DMS53 (cell line): ENCODE results near the gene TGFBR1.

Experiments
- DNase-seq: peaks from one replicate; lab custom pipeline; 2025; lab: John Stamatoyannopoulos, UW

The TGFBR1 gene

DNA sequence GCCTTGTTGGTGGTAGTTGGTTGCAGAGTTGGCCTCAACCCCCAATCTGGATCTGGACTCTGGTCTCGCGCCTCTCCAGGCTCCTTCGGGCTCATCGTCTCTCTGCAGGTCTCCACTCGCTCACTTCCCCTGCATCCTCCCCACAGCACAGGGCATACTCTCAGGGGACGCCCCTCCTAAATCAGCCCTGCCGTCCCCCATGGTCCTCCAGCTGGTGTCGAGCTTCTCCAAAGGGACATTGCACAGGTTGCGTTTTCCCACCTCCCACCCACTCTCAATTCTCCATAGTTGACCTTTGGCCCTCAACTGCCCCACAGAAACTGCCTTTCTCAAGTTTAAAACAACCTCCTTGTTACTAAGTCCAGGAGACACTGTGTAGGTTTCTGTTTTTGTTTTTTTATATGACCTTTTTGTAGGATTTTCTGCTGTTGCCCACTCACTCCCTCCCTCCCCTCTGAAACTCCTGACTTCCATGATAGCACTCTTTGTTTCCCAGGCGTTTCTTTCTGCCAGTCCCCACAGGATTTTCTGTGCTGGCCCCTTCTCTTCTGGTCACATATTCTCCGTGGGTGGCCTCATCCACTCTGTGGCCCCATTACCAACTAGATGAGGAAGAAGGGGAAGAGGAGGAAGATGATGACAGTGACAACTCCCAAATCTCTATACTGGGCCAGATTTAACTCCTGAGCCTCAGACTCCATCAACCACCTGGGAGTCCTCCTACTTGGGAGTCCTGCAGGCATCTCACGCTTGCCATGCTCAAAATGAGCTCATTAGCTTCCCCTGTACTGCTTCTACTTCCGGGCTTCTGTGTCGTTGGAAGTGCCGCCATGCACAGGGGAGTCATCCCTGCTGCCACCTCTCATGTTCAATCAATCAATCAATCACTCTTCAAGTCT, 66.6 kb downstream of the TGFBR1 start:
- DNase-seq, result no peak

DNA sequence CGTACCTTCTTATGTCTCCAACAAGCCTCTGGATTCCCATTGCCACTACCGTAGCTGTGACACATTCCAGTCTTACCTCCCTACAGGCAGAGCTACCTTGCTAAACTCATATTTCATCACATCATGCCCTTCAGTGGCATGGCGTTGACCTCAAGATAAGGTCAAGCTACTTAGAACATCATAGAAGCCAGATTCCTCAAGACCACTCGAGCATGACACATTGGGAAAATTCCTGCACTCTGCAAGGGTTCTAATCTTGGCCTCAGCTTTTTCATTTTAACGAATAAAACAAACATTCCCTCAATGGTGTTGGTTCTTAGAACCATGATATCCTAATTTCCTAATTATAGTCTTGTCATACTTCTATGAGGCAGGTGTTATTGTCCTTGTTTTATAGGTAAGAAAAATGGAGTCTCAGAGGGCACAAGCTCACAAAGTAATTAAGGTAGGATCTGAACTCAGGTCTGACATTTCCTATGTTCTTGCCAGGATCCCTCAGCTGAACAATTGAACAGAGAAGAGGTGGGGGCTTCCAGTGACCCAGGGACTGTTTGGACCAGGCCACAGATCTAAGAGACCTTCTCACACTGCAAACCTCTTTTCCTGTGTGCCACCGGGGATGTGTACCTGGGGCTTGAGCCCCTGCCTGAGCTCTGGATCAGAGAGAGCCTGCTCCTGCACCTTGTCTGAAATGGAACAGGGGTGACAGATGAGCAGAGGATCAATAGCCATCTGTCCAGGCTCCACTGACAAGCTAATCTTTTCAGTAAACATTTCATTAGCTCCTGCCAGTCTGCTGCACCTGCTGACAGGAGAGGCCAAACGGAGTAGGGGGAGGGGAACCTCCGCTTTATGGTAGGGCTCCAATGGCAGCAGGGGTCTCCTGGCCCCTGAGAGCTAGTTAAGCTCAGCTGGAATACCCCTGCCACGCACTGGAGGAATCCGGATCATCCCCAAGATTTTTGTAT, 67.5 kb downstream of the TGFBR1 start:
- DNase-seq, result peak; percentile 87

DNA sequence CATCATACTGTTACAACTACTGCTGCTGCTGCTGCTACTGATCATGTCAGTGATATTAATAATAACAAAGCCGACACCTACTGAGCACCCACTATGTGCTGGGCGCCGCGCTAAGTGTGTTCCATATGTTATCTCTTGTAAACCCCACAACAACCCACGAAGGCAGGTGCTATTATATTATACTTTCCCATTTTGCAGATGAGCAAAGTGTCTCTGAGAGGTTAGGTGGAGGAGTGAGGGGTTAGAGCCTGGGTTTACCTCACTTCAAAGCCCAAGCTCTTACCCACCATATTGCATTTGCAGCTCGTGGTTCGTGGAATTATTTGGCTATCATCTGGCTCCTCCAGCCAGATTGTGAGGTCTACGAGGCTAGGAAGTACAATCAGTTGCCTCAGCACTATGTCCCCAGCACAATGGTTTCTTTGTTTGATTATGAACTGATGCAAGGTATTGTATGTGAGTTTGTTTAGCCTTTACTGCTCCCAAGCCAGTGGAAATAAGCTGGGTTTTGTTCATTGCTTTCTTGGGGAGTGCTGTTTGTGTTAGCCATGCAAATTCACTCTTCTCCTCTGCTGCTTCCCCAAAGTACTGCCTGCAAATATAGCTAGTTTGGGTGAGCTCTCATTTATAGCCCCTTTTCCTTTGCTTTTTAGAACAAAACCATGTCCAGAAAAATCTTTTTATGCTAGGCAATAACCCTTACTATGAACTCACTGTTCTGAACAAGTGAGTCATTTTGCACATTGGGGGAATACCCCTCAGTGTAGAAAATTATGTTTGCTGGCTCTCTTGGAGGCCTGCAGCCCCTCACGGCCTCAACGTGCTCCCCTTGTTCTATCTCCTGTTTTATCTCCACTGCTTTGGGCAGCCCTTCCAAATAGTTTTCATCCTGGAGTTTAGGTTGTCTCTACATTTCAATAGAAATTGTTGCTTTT, 68.9 kb downstream of the TGFBR1 start:
- DNase-seq, result peak; percentile 53

DNA sequence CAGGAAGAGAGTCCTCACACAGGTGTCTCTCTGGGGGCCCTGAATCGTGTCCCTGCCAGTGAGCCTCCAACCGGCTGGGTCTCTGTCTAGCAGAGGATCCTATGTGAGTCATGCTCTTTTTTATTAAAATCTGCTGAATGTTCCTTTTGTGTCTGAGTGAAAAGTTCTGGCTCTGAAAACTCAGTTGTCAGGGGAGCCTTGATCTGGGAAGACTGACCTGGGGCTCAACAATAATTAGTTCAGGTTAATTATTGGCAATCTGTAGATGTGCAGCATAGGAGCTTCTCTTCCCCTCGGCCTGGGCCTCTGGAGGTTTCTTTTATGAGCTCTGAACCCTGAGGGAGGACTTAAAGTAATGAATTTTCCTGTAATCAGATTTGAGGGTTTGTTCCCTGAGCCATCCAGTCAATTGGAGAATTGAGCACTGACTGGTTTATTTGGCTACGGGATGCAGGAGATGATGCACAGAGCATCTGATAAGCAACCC, 71.7 kb downstream of the TGFBR1 start:
- DNase-seq, result peak; percentile 48

DNA sequence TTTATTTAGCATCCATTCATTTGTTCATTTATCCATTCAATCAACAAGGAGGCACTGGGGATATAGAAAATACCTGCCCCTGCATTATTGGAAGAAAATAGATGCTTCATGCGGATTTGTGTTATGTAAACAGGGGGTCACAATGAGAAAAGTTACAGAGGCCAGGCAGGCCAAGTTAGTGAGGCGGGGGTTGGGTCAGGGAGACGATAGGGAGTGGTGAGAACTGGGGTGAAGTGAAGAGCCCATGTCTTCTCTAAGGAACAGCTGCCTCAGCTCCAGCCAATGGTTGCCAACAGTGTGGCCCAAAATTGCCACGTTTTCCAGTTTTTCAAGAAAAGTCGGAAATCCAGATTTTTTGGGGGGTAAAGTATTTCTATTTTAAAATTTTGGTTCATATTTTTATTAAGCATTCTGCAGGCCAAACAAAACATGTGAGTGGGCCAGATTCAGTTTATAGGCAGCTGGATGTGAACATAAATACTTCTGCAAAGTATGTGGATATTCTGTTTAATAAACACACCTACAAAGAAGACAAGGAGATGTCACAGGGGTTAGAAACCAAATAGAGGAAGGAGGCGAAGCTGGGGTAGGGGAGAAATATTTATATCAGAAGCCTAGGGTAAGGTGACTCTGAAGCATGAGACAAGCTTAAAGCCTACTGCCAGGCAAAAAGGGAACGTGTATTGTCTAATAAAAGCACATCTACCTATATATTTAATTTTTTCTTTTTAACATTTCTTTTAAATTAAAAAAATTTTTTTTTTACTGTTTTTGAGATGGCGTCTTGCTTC, 72.9 kb downstream of the TGFBR1 start:
- DNase-seq, result no peak

DNA sequence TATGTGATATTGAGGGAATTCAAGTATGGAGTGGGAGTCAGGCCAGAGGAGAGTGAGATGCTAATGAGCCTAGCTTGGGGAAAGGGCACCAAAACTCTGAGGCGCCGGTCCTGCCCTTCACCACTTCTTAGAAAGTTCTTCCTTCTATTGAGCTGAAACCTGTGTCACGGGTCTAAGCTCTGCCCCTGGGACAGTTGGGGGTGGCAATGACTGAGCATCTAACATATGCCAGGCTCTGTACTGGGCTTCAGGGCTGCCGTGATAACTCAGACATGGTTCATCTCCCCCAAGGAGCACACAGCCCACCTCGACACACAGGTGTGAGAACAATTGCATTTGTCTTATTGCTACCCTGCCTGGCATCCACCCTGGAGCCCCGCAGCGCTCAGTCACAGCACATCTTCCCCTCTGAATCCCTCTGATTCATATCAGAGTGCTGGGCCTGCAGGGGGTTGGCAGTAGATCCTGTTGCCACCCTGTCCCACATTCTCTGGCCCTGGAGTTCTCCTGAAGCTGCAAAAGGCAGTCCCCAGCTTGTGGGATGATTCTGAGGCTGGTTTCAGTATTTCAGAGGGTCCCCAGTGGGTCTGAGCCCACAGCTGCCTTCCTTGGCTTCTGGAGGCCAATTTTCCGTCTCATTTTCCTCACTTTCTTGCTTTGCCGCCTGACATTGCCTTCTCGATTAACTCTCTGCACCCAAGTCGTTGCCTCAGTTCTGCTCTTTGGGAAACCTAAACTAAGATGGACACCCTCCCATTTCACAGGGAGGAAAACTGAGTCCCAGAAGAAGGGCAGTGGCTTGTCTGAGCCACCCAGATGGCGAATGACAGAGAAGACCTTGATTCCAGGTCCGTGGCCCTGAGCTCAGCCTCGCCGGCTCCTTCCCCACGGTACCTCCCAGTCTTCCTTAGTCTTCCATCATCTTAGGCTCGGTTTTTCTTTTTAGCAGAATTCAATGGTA, 74.3 kb downstream of the TGFBR1 start:
- no peak for DNase-seq

DNA sequence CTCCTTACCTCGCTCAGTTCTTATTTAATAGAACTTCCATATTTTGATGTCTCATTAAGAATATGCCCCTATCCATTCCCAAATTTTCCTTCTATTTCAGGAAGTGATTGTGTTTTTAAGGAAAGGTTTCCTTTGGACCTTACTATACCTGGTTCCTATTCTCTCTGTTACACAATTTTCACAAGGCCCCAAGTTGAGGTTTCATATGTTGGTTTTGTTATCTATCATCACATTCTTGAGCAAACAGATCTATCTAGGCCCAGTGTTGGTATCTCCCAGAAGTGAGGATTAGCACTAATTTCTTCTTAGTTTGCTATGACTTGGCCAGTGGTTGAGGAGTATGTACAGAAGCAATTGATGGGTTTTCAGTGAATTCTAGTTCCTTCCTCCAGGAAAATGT, 75.3 kb downstream of the TGFBR1 start:
- DNase-seq, result no peak

DNA sequence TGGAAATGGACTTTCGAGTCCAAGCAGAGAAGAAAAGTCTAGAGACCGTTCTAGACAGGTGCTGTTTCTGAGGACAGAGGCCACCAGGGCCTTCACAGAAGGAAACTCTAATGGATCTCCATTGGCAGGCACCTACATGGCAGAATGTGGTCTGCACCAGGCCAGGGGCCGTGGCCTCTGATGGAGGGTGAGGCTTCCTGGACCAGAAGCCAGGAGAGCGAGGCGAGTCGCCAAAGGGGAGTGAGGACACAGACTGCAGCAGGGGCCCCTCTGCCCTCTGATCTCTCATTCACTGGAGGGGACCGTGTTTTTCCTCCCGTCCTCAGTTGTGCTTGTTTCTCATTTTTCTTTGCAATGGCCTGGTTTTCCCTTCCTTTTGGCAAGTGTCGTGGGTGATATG, 75.7 kb downstream of the TGFBR1 start:
- no peak for DNase-seq

DNA sequence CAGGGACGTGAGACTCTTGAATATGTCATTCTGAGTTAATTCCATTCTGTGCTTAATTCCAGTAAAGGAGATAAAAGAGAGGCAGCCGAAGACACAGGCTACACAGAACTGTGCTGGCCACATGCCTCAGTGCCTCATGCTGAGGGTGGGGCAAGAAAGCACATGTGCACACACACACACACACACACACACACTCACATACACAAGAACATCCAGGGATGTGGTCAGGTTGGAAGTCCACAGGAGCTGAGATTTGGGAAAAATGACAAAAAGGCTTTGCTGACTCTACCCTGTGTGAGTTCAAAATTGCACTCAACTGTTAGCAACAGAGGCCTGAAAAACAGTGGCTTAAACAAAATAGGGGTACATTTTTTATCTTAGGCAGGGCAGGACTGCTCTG, 76.3 kb downstream of the TGFBR1 start:
- no peak for DNase-seq

DNA sequence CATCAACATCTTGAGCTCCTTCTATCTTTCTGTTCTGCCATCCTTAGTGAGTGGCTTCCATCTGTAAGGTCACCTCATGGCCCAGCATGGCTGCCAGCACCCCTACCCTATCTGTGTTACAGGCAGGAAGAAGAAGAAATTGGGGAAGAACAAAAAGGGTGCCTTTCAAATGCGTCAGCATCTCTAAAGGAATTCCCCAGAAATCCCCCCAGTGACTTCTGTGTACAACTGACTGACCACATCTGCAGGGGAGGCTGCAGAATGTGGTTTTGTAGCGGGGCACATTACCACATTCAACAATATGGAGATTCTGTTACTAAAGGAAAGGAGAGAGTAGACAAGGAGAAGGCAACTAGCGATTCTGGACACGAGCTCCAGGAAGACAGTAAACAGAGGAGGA, 76.7 kb downstream of the TGFBR1 start:
- no peak for DNase-seq

DNA sequence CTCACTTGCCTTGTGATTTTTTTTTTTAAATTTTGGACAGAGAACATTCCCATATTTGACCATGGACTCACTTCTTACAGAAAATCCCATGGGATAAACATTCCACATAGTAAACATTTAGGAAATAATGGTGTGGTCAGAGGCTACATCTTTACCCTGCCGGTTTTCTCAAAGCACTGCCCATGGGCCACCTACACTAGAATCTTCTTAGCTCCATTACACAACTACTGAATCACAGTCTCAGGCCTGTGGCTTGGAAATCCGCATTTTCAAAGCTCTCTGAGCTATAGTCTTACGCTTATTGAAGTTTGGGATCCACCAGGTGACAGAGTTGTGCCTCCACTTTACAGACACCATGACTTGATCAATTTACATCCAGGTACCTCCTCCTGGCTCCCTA, 77.4 kb downstream of the TGFBR1 start:
- no peak for DNase-seq

DNA sequence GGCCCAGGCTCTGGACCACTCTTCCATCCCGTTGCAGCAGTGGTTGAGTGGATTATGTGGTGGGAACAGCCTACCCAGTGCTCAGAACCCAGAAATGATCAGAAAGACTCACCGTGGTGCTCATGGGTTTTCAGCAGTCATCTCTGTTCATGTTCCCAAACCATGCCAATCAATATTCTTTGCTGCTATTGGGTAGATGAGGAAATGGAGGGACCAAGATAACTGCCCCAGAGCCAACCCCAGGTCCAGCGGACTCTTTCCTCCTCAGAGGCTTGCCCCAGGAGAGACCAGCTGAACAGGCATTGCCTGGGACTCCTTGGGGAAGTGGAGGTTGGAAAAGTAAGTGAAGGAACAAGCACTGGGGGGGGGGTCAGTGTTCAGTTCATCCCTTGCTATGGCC, 78.7 kb downstream of the TGFBR1 start:
- DNase-seq, result no peak

DNA sequence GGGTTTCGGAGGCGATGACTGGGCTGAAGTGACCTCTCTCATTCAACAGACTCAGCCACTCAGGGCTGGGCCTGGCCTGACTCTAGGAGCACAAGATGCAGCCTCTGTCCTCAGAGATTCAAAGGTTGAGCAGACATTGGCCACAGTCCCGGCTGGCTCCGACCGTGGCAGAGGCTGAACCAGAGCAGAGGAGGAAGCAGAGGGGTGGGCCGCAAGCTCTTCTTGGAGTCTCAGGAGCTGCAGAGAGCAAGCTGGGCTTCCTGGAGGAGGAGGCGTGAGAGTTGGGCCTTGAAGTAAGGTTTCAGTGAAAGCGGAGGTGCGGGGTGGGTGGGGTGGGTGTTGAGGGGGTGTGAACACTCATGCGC, 79.2 kb downstream of the TGFBR1 start:
- no peak for DNase-seq

DNA sequence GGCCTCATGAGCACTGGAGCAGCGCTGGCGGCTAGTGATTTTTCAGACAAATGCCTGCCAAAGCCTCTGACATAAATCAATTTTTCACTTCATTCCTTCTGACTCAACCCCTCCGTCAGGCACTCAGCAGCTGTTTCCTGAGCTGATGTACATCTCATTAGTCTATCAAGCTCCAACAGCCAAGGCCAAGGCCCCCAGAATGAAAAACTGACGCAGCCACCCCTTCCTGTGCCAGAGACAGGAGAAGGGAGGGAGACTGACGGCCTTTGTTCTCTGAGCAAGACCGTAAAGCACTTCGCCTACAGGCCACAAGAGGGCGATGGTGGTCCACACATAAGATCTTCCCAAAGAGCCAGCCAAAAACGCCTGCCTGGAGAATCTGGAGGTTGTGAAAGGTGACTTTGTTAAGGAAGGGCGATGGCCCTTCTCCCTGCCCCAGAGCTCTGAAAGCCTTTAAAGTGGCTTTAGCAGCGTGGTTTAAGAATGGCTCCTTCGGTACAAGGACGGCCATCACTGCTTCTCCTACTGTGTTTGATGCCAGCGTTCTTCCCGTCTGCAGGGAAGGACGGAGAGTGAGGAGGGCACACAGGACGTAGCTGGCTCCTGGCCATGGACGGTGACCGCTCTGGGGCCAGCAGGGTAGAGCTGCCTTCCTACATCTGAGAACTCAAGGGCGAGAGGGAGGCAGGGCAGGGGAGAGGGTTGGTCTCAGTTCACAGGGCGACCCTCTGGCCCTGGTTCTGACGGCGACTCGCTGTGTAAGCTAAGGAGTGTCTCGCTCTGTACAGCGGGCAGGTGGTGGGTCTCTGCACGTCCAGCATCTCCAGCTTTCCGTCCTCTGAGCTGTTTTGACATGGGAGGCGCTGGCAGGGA, 79.8 kb downstream of the TGFBR1 start:
- peak; percentile 88 for DNase-seq

DNA sequence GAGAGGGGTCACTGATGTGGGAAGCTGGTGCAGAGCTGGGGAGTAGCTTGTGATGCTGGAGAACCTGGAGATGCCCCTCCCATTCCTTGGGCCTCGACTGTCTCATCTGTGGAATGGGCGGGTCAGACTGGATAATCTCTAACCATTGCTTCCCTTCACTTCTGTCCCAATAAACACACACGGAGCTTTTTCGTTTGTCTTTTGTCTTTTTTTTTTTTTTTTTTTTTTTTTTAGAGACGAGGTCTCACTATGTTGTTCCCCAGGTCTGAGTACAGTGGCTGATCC, 80.4 kb downstream of the TGFBR1 start:
- DNase-seq, result no peak

DNA sequence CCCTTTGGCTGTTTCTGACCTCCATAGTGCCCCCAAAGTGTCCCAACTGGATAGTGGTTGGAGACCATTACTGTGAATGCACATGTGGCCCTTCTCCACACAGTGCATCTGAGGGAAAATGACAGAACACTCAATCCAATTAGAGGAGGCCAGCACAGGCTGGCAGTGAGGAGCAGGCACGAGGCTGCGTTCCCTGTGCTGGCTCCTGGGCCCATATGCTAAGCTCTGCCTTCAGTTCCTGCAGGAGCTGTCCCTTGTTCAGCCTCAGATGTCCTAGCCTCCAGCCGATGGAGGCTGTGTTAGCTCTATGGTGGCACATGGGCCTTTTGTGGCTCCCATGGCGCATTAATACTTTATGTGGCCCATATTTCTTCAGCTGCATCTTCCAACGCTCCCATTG, 81.0 kb downstream of the TGFBR1 start:
- DNase-seq, result no peak

DNA sequence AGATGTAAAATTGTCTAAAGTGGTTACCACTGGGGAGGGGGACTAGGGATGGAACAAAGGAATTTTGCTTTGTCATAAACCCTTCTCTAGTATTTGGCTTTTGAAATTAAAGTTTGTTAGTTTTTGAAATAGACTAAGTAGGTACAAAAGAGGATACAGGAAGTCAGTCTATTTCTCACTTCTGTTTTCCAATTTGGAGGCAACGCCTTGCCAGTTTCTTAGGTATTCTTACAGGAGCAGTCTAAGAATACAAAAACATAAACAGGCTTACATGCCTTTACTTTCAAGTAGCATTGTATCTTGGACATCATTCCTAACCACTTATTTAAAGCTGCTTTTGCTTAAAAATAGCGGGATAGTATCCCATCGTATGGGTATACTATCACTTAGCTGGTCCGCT, 82.4 kb downstream of the TGFBR1 start:
- DNase-seq, result no peak

DNA sequence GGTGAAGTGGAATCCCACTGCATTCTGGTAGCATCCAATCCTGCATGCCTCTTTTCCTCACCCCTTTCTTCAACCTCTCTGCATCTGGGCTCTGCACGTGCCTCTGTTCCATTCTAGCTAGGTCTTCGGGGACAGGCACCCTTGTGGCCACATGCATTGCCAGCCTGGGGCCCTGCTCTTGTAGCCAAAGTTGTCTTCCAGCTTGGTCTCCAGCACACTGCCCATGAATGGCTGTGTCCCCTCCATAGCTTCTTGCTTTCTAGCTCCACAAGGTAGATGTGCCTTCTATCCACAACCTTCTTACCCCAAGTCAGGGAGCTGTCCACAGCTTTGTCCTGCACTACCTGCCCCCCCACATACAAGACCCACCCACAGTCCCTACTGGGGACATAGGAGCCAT, 84.3 kb downstream of the TGFBR1 start:
- no peak for DNase-seq
